ENCODE measurements around the gene ATP9A.
A peak's percentile ranks its signal among the peaks of the same experiment; 100 is the strongest.

The ATP9A gene

DNA sequence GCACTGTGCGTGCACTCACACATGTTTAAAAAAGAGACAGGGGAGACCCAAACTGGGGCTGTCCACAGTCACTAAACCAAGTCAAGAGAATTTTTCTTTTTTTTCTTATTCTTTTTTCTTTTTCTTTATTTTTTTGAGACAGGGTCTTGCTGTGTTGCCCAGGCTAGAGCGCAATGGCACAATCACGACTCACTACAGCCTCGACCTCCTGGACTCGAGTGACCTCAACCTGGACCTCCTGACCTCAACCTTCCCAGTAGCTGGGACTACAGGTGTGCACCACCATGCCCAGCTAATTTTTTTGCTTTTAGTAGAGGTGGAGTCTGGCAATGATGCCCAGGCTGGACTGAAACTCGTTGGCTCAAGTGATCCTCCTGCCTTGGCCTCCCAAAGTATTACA, 136.2 kb downstream of the ATP9A start:
- no peaks in the 10 kb centered on the region for H3K9me3 Mint-ChIP-seq
- DNase-seq: no peak
- ATAC-seq: no peak
- H3K27ac Mint-ChIP-seq: no peak overlapping the region
- peaks cover 77% of the 10 kb centered on the region for H3K27me3 Mint-ChIP-seq
- peaks cover 29% of the 10 kb centered on the region for H3K4me1 Mint-ChIP-seq
- H3K4me3 Mint-ChIP-seq: no peak overlapping the region

DNA sequence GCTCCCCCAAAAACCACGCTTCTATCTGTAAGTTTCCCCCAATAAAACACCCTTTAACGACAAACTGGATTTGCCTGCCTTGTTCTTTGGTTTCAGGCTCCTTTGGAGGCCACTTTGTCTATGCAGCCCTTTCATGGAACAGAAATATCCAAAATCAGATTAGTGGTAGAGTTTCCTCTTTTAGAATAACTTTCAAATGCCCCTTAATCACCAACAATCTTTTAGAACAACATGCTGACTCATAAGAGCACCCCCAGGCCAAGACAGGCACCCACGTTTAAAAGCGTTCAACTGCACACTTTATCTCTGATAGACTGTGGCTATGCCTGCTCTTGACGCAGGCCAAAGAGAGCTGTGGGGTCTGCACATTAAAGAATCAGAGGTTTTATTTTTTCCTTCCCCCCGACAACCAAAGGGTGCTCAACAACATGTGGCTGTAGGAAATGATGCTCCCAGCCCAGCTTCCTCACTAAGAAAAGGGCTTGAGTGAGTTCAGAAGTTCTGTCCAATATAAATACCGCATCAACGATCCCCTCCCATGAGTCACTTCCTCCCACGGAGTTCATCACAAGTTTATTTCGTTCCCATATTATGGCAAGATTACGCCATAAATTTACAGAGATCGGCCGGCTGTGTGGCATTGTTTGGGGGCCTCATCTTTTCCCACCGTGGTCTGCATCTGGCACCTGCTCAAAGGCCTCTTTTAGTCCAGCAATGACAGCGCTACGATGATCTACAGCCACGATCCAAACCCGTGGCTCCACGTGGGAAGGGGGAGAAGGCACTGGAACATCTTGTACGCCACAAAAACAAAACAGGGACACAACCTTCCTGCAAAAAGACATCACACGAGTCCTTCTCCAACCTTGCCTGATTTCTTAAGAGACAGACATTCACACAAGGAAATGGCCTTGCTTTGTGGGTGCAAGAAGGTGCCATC, 136.9 kb downstream of the ATP9A start:
- Mint-ChIP-seq H3K4me1 (peaks cover 29% of the 10 kb centered on the region), H3K27me3 (peaks cover 71% of the 10 kb centered on the region), H3K9me3 (no peaks in the 10 kb centered on the region), H3K27ac (peak overlapping the region in 1 of 2 donors; percentile 3), H3K4me3 (peak overlapping the region; percentile 36 to 48)
- DNase-seq (peak; percentile 17 to 43), ATAC-seq (peak; percentile 83)

- DNase-seq (no peak), ATAC-seq (no peak)
- Mint-ChIP-seq H3K9me3 (no peaks in the 10 kb centered on the region), H3K4me3 (no peak overlapping the region), H3K27me3 (peaks cover 57% of the 10 kb centered on the region), H3K4me1 (peaks cover 29% of the 10 kb centered on the region), H3K27ac (no peak overlapping the region)
Measured at GRCh38 chr20:51629399-51630058, 138.7 kb downstream of the ATP9A start.

GRCh38 chr20:51628533-51629398, 139.4 kb downstream of the ATP9A start:
- DNase-seq: no peak
- H3K27me3 Mint-ChIP-seq: peaks cover 49% of the 10 kb centered on the region
- ATAC-seq: no peak
- no peak overlapping the region for H3K4me3 Mint-ChIP-seq
- no peaks in the 10 kb centered on the region for H3K9me3 Mint-ChIP-seq
- H3K27ac Mint-ChIP-seq: no peak overlapping the region
- peaks cover 29% of the 10 kb centered on the region for H3K4me1 Mint-ChIP-seq

- Mint-ChIP-seq H3K27me3 (peaks cover 38% of the 10 kb centered on the region), H3K4me3 (no peak overlapping the region), H3K27ac (no peak overlapping the region), H3K9me3 (no peaks in the 10 kb centered on the region), H3K4me1 (peaks cover 29% of the 10 kb centered on the region)
- DNase-seq: no peak
- no peak for ATAC-seq
Measured at GRCh38 chr20:51627586-51627985, 140.6 kb downstream of the ATP9A start.

DNA sequence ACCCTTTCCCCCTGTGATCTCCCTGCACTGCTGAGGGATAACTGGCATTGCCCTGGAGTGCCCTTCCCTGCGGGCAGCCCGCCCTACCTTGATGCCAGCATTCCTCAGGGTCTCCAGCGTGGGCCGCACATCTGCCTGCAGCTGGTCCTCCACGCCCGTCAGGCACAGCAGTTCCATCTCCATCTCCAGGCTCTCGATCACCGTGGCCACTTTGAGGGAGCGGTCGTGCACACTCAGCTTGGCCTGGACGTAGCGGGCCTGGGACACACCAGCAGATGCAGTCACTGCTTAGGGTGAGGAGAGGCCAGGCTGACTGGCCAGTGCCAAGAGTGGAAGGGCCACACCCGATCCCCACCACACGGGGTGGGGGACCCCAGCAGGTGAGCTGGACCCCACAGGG, 143.1 kb downstream of the ATP9A start:
- no peaks in the 10 kb centered on the region for H3K9me3 Mint-ChIP-seq
- H3K27me3 Mint-ChIP-seq: peaks cover 13% of the 10 kb centered on the region
- H3K27ac Mint-ChIP-seq: no peak overlapping the region
- no peak overlapping the region for H3K4me3 Mint-ChIP-seq
- no peak for ATAC-seq
- H3K4me1 Mint-ChIP-seq: peaks cover 12% of the 10 kb centered on the region
- no peak for DNase-seq

GRCh38 chr20:51624157-51624731, 143.9 kb downstream of the ATP9A start:
- DNase-seq: peak; percentile 57 to 62
- Mint-ChIP-seq H3K9me3 (no peaks in the 10 kb centered on the region), H3K4me3 (no peak overlapping the region), H3K27ac (no peak overlapping the region), H3K4me1 (peaks cover 6% of the 10 kb centered on the region), H3K27me3 (peaks cover 8% of the 10 kb centered on the region)
- peak; percentile 71 for ATAC-seq

DNA sequence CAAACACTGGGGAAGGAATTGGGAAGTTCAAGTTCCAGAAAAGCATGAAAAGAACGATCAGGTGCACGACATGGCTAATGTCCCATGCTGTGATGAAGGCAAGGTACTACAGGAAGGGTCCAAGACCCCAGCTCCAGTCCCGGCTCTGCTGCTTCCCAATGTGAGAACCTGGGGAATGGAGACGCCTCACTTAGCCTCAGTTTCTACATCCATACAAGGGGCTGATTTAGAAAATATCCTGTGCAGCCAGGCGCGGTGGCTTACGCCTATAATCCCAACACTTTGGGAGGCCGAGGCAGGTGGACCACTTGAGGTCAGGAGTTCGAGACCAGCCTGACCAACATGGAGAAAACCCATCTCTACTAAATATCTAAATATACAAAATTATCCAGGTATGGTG, 144.9 kb downstream of the ATP9A start:
- Mint-ChIP-seq H3K27me3 (peaks cover 5% of the 10 kb centered on the region), H3K4me3 (no peak overlapping the region), H3K9me3 (no peaks in the 10 kb centered on the region), H3K4me1 (no peaks in the 10 kb centered on the region), H3K27ac (no peak overlapping the region)
- DNase-seq (no peak), ATAC-seq (no peak)

DNA sequence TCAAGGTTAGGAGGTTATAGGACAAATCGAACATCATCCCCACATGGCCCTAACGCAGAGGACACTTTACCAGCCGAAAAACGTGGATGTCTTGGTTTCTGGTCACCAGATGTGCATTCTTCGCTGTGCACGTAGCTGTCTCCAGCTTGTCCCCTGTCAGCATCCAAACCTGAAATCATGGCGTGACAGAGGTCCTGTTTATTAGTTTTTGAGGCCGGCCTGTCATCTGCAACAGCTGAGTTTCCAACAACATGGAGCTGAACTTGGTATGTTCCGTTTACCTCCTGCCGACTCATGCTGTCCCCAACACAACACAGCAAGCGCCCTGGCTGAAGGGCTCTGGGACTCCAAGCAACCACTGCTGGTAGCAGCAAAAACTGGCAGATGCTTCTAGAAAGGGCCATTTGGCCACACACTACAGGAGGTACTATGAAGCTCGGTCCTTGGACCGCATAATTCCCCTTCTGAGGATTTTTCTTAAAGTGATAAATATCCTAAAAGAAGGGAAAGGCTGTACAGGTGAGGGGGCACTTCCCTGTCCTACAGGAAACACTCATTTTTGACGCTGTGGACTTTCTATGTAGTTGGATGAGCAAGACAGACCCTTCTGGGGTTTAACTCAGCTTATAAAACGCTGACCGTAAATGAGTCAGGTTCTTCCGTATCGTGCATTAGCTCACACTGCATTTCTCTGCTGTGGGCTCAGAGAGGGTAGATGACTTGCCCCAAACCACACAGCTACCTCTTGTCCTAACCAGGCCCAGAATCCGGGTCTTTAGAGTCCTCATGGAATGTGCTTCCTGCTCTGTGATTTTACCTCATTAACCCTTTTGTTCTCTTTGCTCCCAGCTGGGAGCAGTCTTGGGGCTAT, 146.0 kb downstream of the ATP9A start:
- DNase-seq: no peak
- no peak overlapping the region for H3K4me3 Mint-ChIP-seq
- ATAC-seq: no peak
- H3K27ac Mint-ChIP-seq: no peak overlapping the region
- H3K9me3 Mint-ChIP-seq: no peaks in the 10 kb centered on the region
- H3K4me1 Mint-ChIP-seq: no peaks in the 10 kb centered on the region
- H3K27me3 Mint-ChIP-seq: no peaks in the 10 kb centered on the region

DNA sequence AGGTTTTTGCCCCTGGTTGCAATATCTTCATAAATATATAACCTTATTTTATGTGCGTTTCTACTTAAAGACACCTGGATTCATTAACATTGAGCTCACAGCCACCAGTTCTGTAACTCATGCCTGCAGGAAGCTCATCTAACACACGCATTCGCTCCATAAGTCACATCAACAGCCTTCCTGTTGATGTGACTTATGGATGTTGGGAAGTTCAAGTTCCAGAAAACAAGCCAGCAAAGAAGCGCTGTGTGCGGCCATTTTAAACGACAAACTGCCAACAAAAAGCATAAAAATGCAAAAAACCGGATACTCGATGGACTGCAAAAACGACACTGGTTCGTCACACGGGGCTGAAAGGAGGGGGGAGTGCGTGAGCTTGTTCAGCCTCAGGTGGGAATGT, 147.8 kb downstream of the ATP9A start:
- H3K9me3 Mint-ChIP-seq: no peaks in the 10 kb centered on the region
- H3K27ac Mint-ChIP-seq: no peak overlapping the region
- H3K27me3 Mint-ChIP-seq: no peaks in the 10 kb centered on the region
- DNase-seq (no peak), ATAC-seq (no peak)
- no peaks in the 10 kb centered on the region for H3K4me1 Mint-ChIP-seq
- no peak overlapping the region for H3K4me3 Mint-ChIP-seq

DNA sequence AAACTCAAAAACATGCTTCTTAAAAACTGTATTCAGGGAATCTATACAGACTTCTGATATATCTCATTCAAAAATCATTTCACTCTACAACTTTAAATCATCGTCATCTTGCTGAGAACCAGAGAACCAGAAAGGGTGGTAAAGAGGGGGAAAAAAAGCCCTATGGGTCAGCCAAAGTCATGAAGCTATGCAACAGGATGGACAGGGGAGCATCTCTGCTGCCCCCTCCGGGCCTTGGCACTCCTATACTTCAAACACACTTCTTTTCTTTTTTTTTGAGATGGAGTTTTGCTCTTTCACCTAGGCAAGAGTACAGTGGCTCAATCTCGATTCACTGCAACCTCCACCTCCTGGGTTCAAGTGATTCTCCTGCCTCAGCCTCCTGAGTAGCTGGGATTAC, 152.1 kb downstream of the ATP9A start:
- Mint-ChIP-seq H3K9me3 (no peaks in the 10 kb centered on the region), H3K4me3 (no peak overlapping the region), H3K4me1 (no peaks in the 10 kb centered on the region), H3K27me3 (no peaks in the 10 kb centered on the region), H3K27ac (no peak overlapping the region)
- ATAC-seq (no peak), DNase-seq (no peak)

- Mint-ChIP-seq H3K4me1 (no peaks in the 10 kb centered on the region), H3K9me3 (no peaks in the 10 kb centered on the region), H3K4me3 (no peak overlapping the region), H3K27me3 (peaks cover 12% of the 10 kb centered on the region), H3K27ac (no peak overlapping the region)
- no peak for ATAC-seq
- DNase-seq: no peak
Measured at GRCh38 chr20:51614687-51615086, 153.5 kb downstream of the ATP9A start.

- no peaks in the 10 kb centered on the region for H3K9me3 Mint-ChIP-seq
- H3K4me3 Mint-ChIP-seq: no peak overlapping the region
- H3K4me1 Mint-ChIP-seq: peaks cover 4% of the 10 kb centered on the region
- no peak for ATAC-seq
- DNase-seq: no peak
- no peak overlapping the region for H3K27ac Mint-ChIP-seq
- peaks cover 12% of the 10 kb centered on the region for H3K27me3 Mint-ChIP-seq
Measured at GRCh38 chr20:51613580-51613979, 154.6 kb downstream of the ATP9A start.

DNA sequence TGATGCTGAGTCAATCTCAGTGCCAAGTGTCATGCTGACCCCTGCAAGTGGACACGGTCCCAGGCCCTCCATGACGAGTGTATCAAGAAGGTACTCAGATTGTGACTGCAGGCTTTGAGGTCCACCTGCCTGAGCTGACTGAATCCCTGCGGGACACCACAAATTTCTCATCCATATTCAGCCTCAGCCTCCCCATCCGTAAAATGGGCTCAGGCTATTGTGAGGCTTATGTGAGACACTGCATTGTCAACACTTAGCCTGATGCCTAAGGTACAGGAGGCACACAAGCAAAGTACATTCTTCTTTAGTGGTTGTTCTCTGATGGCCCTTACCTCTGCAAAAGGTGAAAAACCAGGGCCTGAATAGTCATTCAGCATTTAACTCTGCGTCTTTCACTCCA, 155.3 kb downstream of the ATP9A start:
- Mint-ChIP-seq H3K4me3 (no peak overlapping the region), H3K9me3 (no peaks in the 10 kb centered on the region), H3K27ac (no peak overlapping the region), H3K27me3 (peaks cover 12% of the 10 kb centered on the region), H3K4me1 (peaks cover 4% of the 10 kb centered on the region)
- ATAC-seq (no peak), DNase-seq (no peak)

GRCh38 chr20:51611625-51611890, 156.6 kb downstream of the ATP9A start:
- ATAC-seq (no peak), DNase-seq (no peak)
- Mint-ChIP-seq H3K9me3 (no peaks in the 10 kb centered on the region), H3K27me3 (peaks cover 12% of the 10 kb centered on the region), H3K27ac (no peak overlapping the region), H3K4me3 (no peak overlapping the region), H3K4me1 (peaks cover 4% of the 10 kb centered on the region)
